Colonic mucosa (tissue), 4 donors: ENCODE measurements around the gene PDXP. TPM values are rescaled to one million over a fixed set of nuclear protein-coding genes. Genes with fewer than 3 reads are reported as not detected.

Source experiments
- DNase-seq: peaks from one replicate; pipeline ENCODE4 v3.0.0-alpha.2; 2020
- H3K27ac ChIP-seq: fragments of 200-600 bp; one replicate; pipeline ENCODE4 v1.8.0; 2021
- H3K27me3 ChIP-seq: fragments of 200-600 bp; one replicate; pipeline ENCODE4 v1.8.0; 2021
- H3K36me3 ChIP-seq: fragments of 200-600 bp; one replicate; pipeline ENCODE4 v1.8.0; 2021
- H3K4me1 ChIP-seq: fragments of 200-600 bp; one replicate; pipeline ENCODE4 v1.8.0; 2021; ENCODE audit warnings: mild to moderate bottlenecking
- H3K4me3 ChIP-seq: fragments of 200-600 bp; one replicate; pipeline ENCODE4 v1.8.0; 2021
- H3K9ac ChIP-seq, 2 donors: one replicate each; pipeline ENCODE4 v1.7.0; 2013; ENCODE audit warnings: control low read depth in 2 of 2, low read depth in 2 of 2, low read length in 2 of 2
- H3K9me3 ChIP-seq: fragments of 200-600 bp; one replicate; pipeline ENCODE4 v1.8.0; 2021
- CTCF ChIP-seq: fragments of 200-600 bp; IDR thresholded peaks from one replicate; pipeline ENCODE4 v1.8.0; 2022; ENCODE audit warnings: antibody characterized with exemption, mild to moderate bottlenecking
- intact Hi-C: fragments of 100-400 bp; cut with DNase I; formaldehyde crosslinking; loops from one replicate; pipeline ENCODE4 v1.14.1; 2022
- total RNA-seq, 2 donors: library from RNA; stranded (reverse); fragmentation: NEBNext Ultra II Directional in 1 of 2; extraction: Animal tissue kit (Norgen Biotek cat#: 25700) in 1 of 2; gene quantifications; one replicate each; pipeline ENCODE4 v1.2.1, GENCODE V29; 2021
- donor health status: healthy.
- donor health status: DM: no; HTN: no; CAD: no.
- donor health status: DM: no; HTN: no; CAD: no.

The PDXP gene
- total RNA-seq, 2 donors from 2014 or later, result 24.5 to 34.0 TPM

- Histone ChIP-seq H3K9me3 (no peaks in the 10 kb centered on the region), H3K9ac (no peak overlapping the region), H3K36me3 (no peaks in the 10 kb centered on the region), H3K27ac (no peak overlapping the region), H3K27me3 (no peaks in the 10 kb centered on the region), H3K4me3 (no peak overlapping the region), H3K4me1 (no peaks in the 10 kb centered on the region)
- intact Hi-C loops, result no loop called here
- TF ChIP-seq CTCF, result no peak
- no peak for DNase-seq
These were observed 56.1 kb downstream of the PDXP start for GRCh38 chr22:37714634-37715033.

- no peaks in the 10 kb centered on the region for H3K36me3 ChIP-seq
- no peak overlapping the region for H3K4me3 ChIP-seq
- intact Hi-C loops, result no loop called here
- H3K9ac ChIP-seq, result no peak overlapping the region
- H3K4me1 ChIP-seq, result no peaks in the 10 kb centered on the region
- H3K9me3 ChIP-seq, result no peaks in the 10 kb centered on the region
- H3K27me3 ChIP-seq, result no peaks in the 10 kb centered on the region
- no peak for DNase-seq
- H3K27ac ChIP-seq, result no peak overlapping the region
- TF ChIP-seq CTCF, result no peak
These were observed 57.2 kb downstream of the PDXP start for GRCh38 chr22:37715760-37716159.

Other genes starting within 250 kb of the PDXP start
- under 1 TPM; 0.07 to 0.21 TPM for gene ELFN2, start 231.2 kb upstream of the PDXP start, total RNA-seq
- gene MFNG, start 172.3 kb upstream of the PDXP start, total RNA-seq, result 10 to 100 TPM in 1 of 2 donors, 1 to 10 TPM in 1; 6.5 to 10.7 TPM
- gene CARD10, start 139.3 kb upstream of the PDXP start, total RNA-seq, result 10 to 100 TPM; 59.3 to 60.5 TPM
- gene CDC42EP1, start 98.2 kb upstream of the PDXP start, total RNA-seq, result 10 to 100 TPM; 66.1 to 97.0 TPM
- 100 to 1,000 TPM; 118 to 160 TPM for gene LGALS2, start 78.6 kb upstream of the PDXP start, total RNA-seq
- 10 to 100 TPM; 45.7 to 90.2 TPM for gene GGA1, start 49.9 kb upstream of the PDXP start, total RNA-seq
- 100 to 1,000 TPM in 1 of 2 donors, 10 to 100 TPM in 1; 91.8 to 125 TPM for gene SH3BP1, start 19.1 kb upstream of the PDXP start, total RNA-seq
- 100 to 1,000 TPM in 1 of 2 donors, 10 to 100 TPM in 1; 83.3 to 222 TPM for gene LGALS1, start 16.9 kb downstream of the PDXP start, total RNA-seq
- 10 to 100 TPM; 25.2 to 48.4 TPM for gene NOL12, start 27.6 kb downstream of the PDXP start, total RNA-seq
- 10 to 100 TPM; 69.5 to 75.7 TPM for gene TRIOBP, start 38.3 kb downstream of the PDXP start, total RNA-seq
- 10 to 100 TPM; 13.0 to 23.5 TPM for gene GCAT, start 149.2 kb downstream of the PDXP start, total RNA-seq
- gene GALR3, start 164.7 kb downstream of the PDXP start, total RNA-seq, result under 1 TPM in 1 of 2 donors, not detected in 1; 0.74 TPM
- 10 to 100 TPM; 27.1 to 34.2 TPM for gene ANKRD54, start 185.6 kb downstream of the PDXP start, total RNA-seq
- 100 to 1,000 TPM; 358 to 451 TPM for gene EIF3L, start 190.7 kb downstream of the PDXP start, total RNA-seq
- gene MICALL1, start 247.6 kb downstream of the PDXP start, total RNA-seq, result 10 to 100 TPM; 27.3 TPM